GM18526 (cell line): ENCODE results near the gene FOXN4.

Experiments
- POLR2A ChIP-seq: IDR thresholded peaks from 3 replicates; pipeline ENCODE4 v1.6.1; 2011; ENCODE audit not compliant: insufficient read length; ENCODE audit errors: extremely low read depth

The FOXN4 gene

GRCh38 chr12:109258607-109259544, 50.2 kb downstream of the FOXN4 start:
- no peak for TF ChIP-seq POLR2A

GRCh38 chr12:109258201-109258600, 50.9 kb downstream of the FOXN4 start:
- TF ChIP-seq POLR2A = no peak

- no peak for TF ChIP-seq POLR2A
Observed at GRCh38 chr12:109256011-109256410, 53.1 kb downstream of the FOXN4 start.

- TF ChIP-seq POLR2A = no peak
Observed at GRCh38 chr12:109255377-109255776, 53.7 kb downstream of the FOXN4 start.

GRCh38 chr12:109253913-109254544, 55.1 kb downstream of the FOXN4 start:
- no peak for TF ChIP-seq POLR2A

- no peak for TF ChIP-seq POLR2A
Observed at GRCh38 chr12:109252799-109253198, 56.3 kb downstream of the FOXN4 start.

GRCh38 chr12:109250523-109250922, 58.6 kb downstream of the FOXN4 start:
- no peak for TF ChIP-seq POLR2A

GRCh38 chr12:109247831-109248654, 61.0 kb downstream of the FOXN4 start:
- no peak for TF ChIP-seq POLR2A

GRCh38 chr12:109246221-109246620, 62.9 kb downstream of the FOXN4 start:
- TF ChIP-seq POLR2A = no peak

- TF ChIP-seq POLR2A = no peak
Observed at GRCh38 chr12:109244073-109244472, 65.0 kb downstream of the FOXN4 start.

GRCh38 chr12:109241936-109242335, 67.1 kb downstream of the FOXN4 start:
- no peak for TF ChIP-seq POLR2A

GRCh38 chr12:109240365-109240764, 68.7 kb downstream of the FOXN4 start:
- TF ChIP-seq POLR2A = no peak

GRCh38 chr12:109239691-109240090, 69.4 kb downstream of the FOXN4 start:
- no peak for TF ChIP-seq POLR2A

GRCh38 chr12:109239179-109239578, 69.9 kb downstream of the FOXN4 start:
- no peak for TF ChIP-seq POLR2A

- no peak for TF ChIP-seq POLR2A
Observed at GRCh38 chr12:109236257-109236656, 72.8 kb downstream of the FOXN4 start.
